Measurements from ENCODE around the gene AP3B1.

DNA sequence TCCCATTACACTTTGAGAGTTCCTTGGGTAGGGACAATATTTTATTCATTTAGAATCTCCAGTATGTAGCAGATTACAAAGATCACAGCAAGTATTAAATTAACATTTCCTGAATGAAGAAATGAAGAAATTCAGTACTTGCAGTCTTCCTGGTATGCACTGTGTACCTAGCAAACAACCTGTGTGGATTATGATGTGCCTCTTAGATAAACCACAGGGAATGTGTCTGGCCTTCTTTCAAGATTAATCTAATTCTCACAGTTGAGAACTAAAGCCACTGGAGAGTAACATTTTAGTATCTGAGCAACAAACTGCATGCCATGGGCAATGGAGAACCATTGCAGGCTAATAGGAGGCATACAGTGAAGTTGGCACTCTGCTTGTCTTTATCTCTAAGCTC lies 199.4 kb downstream of the AP3B1 start:
- TF ChIP-seq CTCF (IDR thresholded peaks at IDR 0.05) (no peak), POLR2A (IDR thresholded peaks at IDR 0.05) (no peak), POLR2AphosphoS5 (IDR thresholded peaks at IDR 0.05; ENCODE audit: insufficient read depth in 1 of 2, low read depth in 1 of 2) (no peak)
